8988T (cell line): ENCODE measurements around the gene SUSD4.

Experiments used
- DNase-seq: peaks from one replicate; pipeline ENCODE4 v3.0.0; 2011

The SUSD4 gene

DNA sequence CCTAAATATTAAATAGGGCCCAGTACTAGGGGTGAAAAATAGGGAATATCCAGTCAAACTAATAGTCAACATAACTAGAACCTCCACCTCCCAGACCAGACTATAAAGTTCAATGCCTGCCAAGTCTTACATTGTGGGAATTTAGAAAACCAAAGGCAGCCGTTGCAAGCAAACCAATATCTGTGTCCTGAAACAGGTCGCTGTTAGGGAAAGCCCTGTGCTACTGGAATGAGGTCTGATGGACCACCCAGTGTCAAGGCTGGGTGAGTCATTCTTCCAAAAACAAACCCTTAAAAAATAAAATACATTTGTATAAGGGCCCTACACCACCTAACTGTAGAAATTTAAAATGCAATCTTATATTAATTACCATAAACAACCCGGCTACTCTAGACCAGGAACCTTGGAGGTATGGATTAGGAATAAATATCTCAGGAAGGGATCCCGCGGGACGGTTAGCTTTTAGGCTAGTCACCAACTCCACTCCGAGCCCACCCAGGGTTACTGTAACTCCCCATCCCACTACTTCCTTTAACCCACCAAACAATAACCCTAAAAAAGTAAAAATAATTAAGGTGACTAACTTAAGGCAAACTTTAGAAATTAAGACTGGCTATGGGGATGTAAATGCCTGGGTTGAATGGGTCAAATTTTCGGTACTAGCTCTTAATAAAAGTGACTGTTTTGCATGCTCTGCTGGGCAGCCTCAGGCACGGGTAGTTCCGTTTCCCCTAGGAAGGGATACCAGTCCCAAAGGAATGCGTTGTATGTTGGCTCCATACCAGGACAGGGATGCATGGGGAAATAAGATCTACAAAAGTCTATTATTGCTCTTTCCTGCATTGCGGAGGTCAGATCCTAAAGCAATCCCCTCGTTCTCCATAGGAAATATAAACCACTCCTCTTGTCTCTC, 155.6 kb downstream of the SUSD4 start:
- no peak for DNase-seq

DNA sequence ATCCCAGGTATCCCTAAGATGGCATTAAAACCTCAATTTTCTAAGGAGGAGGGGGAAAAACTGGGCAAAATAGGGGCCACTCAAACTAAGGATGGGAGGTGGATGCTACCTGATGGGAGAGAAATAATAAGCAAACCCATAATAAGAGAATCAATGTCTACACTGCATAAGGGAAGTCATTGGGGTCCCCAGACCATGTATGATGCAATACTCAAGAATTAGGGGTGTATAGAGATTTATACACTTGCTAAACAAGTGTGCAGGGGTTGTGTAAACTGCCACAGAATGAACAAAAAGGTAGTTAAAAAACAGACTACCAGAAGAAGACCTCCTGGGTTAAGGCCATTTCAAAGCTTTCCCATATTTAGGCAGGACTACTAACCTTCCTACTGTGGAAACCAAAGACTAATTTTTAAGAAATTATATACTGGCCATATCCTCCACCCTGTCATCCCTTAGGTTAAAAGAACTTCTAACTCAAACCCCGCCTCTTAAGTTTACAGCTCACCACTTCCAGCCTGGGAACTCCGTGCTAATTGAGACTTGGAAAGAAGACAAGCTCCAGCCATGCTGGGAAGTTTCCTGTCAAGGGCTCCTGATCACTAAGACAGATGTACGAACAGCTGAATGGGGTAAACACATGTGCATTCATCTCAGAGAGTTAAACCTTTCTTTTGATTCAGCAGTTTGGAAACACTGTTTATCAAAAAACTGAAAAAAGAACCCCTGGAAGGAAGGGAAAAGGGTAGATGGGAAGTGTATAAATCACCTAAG, 156.5 kb downstream of the SUSD4 start:
- DNase-seq = no peak

DNA sequence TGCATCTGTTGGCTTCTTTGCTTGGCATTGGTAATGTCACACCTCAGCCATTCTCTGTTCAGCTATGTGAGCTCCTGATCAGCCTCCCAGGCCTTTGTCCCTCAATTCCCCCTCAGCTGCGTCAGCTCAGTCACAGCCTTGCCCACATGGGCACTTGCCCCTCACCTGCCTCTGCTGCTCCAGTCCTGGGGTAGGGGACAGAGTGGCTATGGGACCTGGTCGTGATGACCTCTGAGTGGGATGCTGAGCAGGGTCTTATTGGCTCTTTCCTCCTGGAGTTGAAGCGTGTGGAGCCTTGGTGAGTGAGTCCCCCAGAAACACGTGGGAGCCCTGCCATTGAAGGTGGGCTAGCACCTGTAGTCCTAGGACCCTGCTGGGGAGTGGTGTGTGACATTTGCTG, 159.6 kb downstream of the SUSD4 start:
- DNase-seq = no peak

DNA sequence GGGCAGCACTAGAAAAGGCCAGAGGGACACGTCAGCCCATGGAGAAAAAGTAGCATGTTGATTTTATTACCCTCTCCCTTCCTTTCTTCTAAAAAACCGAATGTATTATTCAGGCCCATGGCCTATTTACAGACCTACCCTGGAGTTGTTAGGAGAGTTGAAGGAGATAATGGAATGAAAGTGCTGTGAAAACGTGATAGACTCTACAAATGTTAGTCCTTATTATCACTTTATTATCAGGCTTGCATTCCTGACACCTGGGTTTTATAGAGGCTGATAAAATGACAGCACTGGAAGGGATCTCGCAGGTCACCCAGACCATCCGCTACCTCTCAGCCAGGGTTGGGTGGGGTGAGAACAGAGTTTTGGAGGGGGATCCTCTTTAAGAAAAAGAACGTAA, 160.3 kb downstream of the SUSD4 start:
- no peak for DNase-seq

DNA sequence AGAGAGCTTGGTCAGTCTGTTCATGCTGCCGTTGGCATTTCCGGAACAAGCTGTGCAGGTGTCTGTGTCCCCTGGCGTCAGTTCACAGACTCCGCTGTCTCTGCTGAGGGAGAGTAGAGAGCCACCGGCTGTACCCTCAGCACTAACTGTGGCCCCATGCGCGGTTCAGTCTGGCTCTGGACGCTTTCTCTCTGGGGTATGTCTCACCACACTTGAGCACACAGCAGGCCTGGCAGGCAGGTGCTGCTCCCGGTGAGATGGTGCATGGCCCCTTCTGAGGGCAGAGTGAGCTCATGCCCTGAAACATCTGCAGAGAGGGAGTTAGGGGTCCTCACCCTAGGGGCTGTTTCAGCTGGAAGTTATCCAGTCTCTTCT, 161.0 kb downstream of the SUSD4 start:
- no peak for DNase-seq

DNA sequence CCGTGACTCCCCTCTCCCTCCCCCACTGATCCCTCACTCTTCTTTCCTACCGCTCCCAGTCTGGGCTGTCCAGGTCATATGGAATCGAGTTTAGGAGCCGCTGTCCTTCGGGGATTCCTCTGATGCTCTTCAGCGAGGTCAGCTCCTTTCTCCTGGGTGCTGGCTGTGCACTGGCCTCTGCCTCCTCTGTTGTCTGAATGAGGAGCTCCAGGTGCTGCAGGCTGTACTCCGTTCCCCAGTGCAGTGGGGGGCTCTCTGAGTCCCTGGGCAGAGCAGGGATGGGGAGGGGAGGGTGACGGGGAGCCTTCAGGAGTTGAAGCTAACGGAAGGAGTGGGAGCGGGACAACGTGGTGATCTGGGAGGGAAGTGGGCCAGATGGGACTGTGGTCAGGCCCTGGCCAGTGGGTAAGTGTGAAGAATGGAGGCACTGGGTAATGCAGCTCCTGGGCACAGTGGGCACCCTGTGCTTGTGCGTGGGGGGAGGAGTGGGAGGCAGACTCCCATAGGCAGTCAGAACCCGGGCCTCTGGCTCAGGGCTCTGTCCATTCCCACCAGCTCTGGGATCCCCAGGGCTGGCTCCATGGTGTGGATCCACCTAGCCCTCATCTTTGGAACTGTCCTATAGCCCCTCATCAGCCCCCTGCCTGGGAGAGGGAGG, 161.5 kb downstream of the SUSD4 start:
- no peak for DNase-seq

DNA sequence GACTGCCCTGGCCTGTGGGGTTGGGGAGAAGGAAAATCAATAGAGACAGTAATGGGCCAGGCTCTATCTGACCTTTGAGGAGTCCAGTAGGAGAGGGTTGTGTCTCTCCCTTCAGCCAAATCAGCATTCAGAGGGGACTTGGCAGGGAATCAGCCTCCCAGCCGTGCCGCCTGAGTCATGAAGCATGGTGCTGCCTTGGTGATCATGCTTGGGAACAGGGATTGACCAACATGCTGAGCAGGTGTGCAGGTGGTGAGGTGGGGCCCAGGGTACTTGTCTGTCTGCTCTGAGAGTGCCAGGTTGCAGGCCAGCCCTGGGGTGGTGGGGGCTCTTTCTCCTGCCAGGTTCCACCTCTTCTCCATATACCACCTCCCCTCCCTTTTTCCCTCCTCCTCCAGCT, 162.0 kb downstream of the SUSD4 start:
- DNase-seq = no peak

DNA sequence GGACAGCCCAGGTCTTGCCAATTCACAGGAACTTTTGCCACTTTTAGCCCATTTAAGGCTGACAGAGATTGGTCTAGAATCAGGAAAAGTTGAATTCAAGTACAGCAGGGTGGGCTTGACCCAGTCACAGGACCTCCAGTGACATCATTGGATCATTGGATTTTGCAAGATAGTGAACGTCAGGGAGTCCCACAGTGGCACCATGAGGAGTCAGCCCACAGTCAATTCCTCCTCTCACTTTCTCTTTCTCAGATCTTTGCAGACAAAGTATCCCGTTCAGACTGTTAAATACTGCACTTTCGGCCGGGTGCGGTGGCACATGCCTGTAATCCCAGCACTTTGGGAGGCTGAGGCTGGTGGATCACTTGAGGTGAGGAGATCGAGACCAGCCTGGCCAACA, 163.1 kb downstream of the SUSD4 start:
- DNase-seq = no peak

DNA sequence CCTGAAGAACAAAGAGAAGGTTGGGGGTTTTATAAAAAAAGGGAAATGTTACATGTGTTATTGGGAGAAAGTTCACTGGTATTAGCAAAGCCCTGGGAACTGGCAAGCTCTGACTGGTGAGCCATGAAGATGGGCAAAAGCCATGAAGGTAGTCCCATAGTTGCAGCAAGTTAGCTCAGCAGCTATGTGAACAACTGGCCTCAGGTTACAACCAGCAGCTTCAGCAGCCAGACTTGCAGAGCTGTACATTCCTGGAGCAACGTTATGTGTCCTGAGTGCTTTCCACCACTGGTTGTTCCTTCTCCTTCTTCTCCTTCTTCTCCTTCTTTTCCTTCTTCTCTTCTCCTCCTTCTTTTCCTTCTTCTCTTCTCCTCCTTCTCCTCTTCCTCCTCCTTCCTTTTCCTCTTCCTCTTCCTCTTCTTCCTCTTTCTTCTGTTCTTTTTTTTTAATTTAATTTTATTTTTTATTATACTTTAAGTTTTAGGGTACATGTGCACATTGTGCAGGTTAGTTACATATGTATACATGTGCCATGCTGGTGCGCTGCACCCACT, 164.8 kb downstream of the SUSD4 start:
- no peak for DNase-seq

DNA sequence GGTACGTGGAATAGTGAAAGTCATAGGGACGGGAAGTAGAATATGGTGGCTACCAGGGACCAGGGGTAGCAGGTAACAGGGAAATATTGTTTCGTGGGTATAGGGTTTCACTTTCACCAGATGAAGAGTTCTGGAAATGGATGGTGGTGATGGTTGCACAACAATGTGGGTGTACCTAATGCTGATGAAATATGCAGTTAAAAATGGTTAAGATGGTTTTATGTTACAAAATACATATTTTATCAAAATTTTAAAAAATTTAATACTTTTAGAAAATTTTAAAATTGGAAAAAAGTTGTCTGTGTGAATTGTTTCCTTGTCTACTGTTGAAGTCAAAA, 165.4 kb downstream of the SUSD4 start:
- DNase-seq = no peak

DNA sequence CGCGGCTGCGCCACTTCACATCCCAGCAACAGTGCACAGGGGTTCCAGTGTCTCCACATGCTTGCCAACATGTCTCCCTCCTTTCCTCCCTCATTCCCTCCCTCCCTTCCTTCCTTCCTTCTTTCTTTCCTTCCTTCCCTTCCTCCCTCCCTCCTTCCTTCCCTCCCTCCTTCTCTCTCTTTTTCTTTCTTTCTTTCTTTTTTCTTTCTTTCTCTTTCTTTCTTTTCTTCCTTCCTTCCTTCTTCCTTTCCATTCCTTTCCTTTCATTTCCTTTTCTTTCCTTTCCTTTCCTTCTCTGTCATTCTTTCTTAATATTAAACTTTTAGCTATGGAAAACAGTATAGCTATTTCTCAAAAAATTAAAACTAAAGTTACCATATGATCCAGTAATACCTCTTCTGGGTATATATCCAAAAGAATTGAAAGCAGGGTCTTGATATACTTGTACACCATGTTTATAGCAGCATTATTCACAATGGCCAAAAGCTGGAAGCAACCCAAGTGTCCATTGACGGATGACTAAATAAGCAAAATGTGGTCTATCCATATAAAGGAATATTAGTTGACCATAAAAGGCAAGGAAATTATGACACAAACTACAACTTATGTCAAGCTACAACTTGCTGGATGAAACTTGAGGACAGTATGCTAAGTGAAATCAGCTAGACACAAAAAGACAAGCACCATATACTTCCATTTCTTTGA, 165.9 kb downstream of the SUSD4 start:
- no peak for DNase-seq

DNA sequence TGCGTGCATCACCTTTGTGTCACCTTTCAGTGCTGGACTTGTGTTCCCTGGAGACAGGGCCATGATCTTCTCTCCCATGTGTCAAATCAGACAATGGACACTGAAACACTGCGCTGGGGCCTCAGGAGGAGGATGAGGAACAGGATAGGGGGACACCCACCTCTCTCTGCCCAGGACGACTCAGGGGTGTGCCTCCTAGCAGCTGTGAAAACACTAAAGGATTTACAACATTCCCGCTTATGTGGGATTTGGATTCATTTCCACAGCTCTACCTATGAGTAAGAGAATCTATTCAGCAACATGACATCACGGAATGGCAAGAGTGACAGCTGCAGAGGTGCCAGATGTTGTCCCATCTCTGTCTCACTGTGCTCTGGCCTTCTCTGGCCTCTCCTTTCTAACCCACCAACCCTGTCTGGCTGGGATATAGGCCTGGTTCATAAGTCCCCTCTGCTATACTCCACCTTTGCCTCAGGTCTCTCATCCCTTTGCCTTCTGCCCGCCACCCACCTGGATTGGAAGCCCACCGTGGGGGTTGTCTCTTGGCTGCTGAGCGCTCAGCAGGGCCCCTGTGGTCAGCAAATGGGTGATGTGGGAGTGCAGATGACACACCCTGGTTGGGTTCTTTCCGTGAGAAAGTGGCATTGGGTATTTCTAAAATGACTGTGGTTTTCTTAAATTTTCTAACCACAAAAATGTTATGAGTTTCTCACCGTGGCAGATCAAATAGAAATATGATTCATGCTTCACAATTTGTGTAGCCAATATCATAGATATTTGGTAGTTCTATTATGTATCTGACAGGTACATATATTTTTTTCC, 173.9 kb downstream of the SUSD4 start:
- DNase-seq = no peak

DNA sequence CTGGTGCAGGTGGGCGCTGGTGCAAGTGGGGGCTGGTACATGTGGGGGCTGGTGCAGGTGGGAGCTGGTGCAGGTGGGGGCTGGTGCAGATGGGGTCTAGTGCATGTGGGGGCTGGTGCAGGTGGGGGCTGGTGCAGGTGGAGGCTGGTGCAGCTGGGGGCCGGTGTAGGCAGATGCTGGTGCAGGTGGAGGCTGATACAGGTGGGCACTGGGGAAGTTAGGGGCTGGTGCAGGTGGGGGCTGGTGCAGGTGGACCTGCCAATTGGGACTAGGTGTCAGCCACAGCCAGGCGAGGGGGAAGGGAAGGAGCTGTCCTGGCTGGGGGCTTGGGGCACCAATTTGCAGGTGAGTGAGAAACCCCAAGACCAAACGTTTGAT, 174.5 kb downstream of the SUSD4 start:
- no peak for DNase-seq

DNA sequence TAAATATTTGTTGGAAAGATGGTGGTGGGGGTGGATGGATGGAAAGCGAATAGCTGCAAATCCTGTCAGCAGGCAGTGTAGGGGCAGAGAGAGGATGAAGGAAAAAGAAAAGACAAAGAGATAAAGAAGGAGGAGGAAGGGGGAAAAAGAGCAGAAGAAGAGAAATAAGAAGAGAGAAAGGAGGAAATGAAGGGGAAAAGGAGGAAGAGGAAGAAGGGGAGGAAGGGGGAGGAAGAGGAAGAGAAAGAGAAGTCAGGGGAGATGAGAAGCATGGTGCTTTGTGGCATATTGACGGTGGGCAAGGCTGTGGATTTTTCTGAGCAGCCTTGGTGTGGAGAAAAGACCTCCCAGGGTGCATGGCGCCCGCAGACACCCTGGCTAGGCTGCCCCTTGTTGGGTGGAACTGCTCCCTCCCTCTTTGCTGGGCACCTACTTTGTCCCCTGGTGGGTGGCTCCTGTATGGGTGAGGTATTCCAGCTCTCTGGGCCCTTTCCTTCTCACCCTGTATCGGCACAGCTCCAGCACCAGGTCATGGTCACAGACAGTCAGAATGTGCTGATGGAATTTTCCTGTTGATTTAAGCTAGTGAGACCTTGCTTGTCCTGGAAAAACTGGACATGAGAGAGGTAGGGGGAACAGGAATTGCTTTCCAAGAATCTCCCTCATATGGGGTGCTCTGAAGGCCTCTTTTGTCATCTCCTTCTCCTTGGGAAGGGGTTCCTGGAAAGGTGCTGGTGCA, 175.2 kb downstream of the SUSD4 start:
- DNase-seq = no peak

DNA sequence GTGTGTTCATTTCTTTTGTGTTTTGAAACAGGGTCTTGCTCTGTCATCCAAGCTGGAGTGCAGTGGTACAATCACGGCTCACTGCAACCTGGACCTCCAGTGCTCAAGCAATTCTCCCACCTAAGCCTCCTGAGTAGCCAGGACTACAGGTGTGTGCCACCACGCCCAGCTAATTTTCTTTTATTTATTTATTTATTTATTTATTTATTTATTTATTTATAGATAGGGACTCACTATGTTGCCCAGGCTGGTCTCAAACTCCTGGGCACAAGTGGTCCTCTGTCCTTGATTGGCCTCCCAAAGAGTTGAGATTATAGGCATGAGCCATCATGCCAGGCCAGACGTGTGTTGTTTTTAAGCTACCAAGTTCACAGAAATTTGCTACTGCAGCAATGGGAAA, 177.2 kb downstream of the SUSD4 start:
- DNase-seq = no peak

DNA sequence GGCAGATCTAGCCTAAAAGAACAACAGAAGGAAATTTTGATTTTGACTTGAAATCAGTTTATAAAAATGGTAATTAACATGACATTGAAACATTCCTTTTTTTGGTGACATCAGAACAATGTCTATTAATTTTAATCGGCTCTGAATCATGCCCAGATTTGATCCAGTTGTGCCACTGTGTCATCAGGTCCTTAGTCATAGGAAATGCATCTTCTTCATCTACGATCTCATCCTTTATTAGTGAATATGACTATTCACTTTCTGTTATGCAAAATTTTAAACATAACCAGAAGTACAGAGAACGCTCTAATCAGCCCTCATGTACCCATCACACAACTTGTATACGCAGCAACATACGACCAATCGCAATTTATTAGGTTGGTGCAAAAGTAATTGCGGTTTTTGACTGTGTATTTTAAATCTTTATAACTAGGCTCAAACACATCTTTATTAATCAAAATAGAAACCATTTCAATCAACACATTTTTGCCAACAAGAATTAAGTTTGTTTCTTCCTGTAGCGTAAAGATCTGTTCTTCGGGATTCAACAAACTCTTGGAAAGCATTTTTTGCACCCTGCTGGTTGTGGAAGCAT, 180.6 kb downstream of the SUSD4 start:
- no peak for DNase-seq

DNA sequence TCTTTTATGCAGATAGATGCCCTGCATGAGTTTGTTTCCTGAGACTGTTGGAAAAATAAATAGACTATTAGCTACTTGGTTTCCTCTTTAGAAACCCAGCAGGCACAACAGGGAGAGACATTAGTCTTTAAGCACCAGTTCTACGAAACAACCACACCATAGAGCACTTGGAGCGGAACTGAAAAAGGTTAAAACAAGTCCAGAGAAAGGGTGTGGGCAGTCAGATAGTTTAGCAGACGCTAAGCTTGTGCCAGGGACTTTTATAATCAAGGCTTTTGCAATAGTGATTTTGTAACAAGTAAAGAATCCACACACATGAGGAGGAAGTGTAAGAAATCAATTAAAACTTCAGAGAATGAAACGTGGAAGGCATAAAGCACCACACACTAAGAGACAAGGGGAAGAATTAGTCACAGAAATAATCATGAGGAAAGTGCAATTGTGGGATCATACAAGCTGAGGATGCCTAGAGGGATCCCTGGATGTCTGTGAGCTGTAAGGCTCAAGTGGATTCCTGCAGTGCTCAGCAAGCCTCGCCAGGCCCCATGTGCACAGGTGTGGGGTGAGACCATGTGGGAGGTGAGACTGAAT, 183.2 kb downstream of the SUSD4 start:
- no peak for DNase-seq

DNA sequence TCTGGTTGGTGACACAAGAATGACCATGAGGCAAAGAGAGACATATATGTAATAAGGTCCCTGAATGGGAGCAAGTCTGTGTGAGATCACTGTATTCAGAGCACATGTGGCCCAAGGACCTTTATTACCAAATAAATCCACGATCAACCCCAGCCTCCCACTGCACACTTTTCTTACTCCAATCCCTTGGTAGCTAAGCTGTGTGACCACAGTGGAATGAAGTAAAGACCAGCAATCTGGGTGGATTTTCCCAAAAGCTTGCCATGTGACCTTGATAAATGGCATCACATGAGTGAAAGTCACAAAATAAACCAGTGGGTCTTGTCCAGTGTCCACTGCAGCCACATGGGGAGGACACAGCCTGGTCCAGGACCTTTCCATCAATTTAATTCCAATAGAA, 184.2 kb downstream of the SUSD4 start:
- DNase-seq = no peak

DNA sequence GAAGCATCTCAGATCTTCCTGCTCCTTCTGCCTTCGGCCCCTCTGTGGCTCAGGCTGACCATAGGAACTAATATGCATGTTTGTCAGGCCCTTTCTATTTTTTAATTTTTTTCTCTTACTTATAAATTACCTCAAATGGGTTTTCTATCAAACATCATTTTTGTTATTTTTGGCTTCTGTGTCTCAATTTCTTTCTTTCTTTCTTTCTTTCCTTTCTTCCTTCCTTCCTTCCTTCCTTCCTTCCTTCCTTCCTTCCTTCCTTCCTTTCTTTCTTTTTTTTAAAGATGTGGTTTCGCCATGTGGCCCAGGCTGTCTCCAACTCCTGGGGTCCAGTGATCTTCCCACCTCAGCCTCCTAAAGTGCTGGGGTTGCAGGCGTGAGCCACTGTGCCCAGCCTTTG, 184.7 kb downstream of the SUSD4 start:
- DNase-seq = no peak

DNA sequence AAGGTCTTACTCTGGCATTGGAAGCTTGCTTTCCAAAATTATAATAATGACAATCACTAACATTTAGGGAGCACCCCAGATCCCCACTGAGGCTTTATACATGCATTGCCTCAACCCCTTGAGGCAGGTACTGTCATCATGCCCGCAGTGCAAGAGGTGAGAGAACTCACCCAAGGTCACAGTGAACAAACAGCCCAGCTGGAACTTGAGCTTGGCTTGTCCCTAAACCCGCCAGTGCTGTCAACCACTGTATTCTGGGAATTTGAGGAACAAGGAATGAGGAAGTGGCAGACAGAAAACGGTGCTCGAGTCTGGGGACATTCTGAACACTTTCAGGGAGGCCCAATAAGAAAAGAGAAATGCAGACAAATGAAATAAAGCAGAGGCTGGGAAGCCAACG, 186.3 kb downstream of the SUSD4 start:
- no peak for DNase-seq

DNA sequence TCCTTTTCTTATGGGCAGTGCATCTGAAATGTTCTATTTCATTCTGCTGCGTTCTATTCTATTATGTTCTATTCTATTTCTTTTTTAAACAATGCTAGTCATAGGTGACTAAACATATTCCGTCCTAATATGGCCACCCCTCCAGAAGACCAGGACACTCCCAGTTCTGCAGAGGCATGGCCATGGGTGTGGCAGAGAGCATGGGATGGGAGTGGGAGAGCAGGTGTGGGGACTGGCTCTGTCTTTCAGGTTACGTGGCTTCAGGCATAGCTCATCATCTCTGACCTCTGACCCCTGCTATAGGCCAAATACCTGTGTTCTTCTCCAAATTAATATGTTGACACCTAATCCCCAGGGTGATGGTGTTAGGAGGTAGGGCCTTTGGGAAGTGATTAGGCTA, 187.5 kb downstream of the SUSD4 start:
- no peak for DNase-seq
